ENCODE data around the gene F2RL1.
"Not testable (repeated sequence)": the region's sequence is repeated elsewhere in the genome, so short reads cannot be mapped to it uniquely, and the experiment has no call there.

F2RL1 gene

DNA sequence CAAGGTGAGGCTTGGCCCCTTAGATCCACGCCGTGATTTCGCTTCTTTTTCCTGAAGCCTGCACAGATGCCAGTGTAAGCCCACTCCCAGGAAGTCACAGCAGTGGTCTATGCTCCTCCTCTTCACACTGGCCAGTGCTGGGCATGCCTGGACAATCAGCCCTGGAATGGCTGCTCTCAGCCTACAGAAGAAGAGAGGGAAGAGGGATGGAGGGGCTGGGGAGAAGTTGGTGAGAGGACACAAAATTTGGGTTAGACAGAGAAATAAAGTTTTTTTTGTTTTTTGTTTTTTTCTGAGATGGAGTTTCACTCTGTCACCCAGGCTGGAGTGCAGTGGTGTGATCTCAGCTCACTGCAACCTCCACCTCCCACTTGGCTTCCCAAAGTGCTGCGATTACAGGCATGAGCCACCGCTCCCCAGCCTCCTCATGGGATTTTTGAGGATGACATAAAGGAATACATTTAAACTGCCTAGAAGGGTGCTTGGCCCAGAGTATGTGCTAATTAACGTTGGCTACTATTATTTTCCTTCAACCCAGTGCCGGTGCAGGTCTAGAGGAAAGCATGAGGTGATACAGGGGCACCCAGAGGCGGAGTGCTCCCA lies 31.8 kb downstream of the F2RL1 start:
- no peak for DNase-seq (ENCODE audit: low read depth in 2 of 2)

DNA sequence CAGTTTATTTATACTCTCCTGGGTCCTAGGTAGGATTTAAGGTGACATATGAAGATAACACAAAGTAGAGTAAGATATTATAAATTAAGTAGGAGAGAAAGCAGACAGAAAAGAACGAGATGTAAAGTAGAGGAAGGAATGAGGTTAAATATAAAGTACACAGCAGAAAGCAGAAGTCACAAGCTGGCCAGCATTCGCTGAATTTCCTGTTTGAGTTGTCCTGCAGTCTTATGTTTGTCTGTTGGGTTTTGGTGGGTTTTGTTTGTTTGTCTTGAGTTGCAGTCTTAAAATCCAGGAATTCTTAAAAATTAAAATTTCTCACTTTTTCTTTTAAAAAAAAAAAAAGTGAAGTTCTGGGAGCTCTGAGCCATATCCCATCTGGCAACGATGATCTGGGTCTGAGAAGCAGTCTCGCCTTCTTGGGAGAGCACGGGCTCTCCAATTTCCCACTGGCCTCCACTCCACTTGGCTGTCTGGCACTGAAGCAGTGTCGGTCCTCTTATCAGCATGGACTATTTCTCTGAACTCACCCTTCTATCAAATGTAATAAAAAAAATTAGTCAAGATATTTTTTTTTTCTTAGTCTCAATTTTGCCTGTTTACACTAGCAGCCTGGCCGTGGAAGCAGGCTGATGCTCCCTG lies 33.0 kb downstream of the F2RL1 start:
- no peak for DNase-seq (ENCODE audit: low read depth in 2 of 2)

DNA sequence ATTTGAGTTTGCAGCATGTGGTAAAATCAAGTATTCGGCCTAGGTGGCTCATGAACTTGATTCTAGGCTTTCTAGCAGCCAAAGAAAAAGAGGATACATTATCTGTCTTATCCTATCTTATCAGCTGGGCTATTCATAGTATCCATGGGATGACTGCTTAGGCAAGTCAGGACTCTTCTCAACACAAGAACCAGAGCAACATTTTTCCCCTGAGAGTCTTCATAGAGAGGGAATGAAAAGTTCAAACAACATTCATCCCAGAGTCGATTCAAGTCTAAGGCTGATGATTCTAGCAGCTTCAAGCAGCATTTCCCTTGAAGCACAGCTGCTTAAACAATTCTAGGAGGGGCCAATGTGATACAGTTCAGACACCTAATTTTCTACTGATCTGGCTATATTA lies 33.9 kb downstream of the F2RL1 start:
- DNase-seq (ENCODE audit: low read depth in 2 of 2), result no peak

DNA sequence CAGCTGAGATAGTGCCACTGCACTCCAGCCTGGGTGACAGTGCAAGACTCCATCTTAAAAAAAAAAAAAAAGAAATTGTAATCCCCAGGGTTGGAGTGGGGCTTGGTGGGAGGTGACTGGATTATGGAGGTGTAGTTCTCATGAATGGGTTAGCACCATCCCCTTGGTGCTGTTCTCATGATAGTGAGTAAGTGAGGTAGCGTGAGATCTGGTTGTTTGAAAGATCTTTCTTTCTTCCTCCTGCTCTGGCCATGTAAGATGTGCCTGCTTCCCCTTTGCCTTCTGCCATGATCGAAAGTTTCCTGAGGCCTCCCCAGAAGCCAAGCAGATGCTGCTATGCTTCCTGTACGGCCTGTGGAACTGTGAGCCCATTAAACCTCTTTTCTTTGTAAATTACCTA lies 34.9 kb downstream of the F2RL1 start:
- not testable (repeated sequence) for DNase-seq (ENCODE audit: low read depth in 2 of 2)

DNA sequence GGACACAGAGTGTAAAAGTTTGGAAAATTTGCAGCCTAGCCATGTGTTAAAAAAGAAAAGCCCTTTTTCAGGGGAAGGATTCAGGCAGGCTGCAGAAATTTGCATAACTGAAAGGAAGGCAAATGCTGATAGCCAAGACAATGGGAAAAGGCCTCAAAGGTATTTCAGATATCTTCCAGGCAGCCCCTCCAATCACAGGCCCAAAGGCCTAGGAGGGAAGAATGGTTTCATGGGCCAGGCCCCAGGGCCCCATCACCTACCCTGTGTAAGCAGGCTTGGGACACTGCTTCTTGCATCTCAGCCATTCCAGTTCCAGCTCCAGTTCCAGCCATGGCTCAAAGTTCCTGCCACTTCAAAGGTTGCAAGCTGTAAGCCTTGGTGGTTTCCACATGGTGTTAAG lies 35.8 kb downstream of the F2RL1 start:
- no peak for DNase-seq (ENCODE audit: low read depth in 2 of 2)

DNA sequence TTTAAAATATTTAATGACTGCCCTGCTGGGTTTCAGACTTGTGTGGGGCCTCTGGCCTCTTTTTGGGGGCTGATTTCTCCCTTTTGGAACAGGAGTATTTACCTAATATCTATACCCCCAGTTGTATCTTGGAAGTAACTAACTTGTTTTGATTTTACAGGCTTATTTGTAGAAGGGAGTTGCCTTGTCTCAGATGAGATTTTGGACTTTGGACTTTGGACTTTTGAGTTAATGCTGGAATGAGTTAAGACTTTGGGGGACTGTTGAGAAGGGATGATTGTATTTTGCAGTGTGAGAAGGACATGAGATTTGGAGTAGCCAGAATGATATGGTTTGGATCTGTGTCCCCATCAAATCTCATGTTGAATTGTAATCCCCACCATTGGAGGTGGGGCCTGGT lies 36.7 kb downstream of the F2RL1 start:
- not testable (repeated sequence) for DNase-seq (ENCODE audit: low read depth in 2 of 2)

DNA sequence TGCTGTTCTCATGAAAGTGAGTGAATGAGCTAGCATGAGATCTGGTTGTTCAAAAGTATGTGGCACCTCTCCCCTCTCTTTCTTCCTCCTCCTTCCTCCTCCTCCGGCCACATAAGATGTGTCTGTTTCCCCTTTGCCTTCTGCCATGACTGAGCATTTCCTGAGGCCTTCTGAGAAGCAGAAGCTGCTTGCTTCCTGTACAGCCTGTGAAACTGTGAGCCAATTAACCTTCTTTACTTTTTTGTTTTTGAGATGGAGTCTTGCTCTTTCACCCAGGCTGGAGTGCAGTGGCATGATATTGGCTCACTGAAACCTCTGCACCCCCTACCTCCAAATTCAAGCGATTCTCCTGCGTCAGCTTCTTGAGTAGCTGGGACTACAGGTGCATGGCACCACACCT lies 37.1 kb downstream of the F2RL1 start:
- DNase-seq (ENCODE audit: low read depth in 2 of 2), result no peak

DNA sequence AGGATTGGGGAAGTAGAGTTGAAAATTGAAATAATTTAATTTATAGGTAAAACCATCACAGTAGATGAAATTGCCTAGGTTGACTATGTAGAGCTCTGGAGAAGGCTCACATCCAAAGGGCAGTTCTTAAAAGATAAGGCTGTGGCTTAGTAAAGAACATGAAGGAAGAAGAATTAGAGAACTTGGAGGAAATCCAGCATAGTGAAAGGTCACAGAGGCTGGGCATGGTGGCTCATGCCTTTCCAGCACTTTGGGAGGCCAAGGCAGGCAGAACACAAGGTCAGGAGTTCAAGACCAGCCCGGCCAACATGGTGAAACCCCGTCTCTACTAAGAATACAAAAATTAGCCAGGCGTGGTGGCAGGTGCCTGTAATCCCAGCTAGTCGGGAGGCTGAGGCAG lies 38.0 kb downstream of the F2RL1 start:
- DNase-seq (ENCODE audit: low read depth in 2 of 2), result not testable (repeated sequence)

DNA sequence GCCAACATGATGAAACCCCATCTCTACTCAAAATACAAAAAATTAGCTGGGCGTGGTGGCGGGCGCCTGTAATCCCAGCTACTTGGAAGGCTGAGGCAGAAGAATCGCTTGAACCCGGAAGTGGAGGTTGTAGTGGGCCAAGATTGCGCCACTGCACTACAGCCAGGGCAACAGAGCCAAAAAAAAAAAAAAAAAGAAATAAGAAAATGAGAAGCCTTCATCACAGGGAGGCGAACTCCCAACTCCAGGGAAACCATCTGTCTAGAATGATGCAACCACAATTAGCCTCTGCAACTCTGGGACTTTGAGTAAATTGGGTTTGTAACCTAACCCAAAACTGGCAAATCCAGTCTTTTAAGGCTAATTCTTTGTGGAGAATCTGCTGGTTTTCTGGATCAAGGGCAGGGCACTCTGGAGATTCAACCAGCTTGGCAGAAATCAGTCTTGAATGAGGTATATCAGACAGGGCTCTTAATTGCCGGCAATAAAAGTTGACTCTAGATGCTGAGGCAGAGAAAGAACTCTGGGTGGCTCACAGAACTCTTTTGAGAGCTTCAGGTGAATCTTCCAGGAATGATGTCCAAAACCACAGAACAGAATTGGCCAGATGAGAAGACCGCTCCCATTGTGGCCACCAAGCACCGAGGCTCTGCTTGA lies 40.9 kb downstream of the F2RL1 start:
- no peak for DNase-seq (ENCODE audit: low read depth in 2 of 2)

DNA sequence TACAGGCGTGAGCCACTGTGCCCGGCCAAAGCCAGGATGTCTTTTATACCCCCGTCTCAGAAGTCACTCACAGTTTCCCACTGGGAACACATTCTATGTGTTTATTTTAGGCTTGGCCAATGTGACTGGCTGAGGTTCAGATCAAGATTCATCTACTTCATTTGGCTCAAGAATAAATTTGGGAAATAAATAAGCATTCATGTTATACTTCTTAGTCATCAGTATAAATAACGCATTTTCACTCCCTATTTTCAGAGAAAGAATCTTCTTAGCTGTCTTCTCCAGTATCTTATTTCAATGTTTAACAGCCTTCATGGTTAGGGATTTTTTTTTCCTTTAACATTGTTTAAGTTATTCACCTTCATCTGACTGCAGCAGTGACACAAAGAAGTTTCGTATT lies 42.8 kb downstream of the F2RL1 start:
- no peak for DNase-seq (ENCODE audit: low read depth in 2 of 2)

DNA sequence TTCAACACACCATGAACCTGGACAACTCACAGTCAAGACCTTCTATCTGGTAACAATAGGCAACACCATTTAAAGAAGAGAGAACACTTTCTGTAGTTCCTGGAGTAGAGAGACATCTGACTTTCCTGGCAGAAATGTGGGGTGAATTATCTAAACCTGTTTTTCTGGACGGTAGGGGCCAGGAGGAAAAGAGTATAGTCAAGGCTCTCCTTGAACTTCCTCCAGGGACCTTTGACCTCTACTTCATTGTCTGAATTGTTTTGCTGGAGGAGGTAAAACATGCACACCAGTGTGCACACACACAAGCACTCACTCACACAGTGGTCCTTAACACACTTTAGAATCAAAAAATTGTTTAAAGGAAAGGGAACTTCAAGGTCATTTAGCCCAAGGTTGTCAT lies 44.2 kb downstream of the F2RL1 start:
- DNase-seq (ENCODE audit: low read depth in 2 of 2), result no peak

DNA sequence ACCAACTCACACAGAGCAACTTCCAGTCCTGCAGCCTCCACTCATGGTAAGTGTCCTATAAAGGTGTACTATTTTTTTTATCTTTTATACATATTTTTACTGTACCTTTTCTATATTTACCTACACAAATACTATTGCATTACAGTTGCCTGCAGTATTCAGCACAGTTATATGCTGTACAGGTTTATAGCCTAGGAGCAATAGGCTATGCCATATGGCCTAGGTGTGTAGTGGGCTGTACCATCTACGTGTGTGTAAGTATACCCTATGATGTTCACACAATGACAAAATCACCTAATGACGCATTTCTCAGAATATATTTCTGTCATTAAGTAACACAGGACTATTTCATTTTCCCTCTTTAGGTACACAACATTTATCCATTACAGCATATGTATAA lies 47.7 kb downstream of the F2RL1 start:
- no peak for DNase-seq (ENCODE audit: low read depth in 2 of 2)

DNA sequence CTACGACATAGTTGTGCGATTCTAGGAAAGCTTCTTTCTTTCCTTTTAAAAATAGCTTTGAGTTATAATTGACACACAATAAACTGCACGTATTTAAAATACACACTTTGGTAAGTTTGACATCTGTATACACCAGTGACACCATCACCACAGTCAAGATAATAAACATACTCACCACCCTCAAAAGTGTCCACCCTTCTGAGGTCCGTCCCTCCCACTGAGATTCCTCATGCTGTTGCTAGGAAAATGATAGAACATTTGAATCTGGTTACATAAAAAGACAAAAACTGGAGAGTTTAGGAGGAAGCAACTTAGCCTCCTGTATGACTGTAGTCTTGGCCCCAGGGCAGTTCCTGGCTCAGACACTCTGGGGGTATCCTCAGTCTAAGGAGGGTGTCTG lies 48.2 kb downstream of the F2RL1 start:
- DNase-seq (ENCODE audit: low read depth in 2 of 2), result no peak

DNA sequence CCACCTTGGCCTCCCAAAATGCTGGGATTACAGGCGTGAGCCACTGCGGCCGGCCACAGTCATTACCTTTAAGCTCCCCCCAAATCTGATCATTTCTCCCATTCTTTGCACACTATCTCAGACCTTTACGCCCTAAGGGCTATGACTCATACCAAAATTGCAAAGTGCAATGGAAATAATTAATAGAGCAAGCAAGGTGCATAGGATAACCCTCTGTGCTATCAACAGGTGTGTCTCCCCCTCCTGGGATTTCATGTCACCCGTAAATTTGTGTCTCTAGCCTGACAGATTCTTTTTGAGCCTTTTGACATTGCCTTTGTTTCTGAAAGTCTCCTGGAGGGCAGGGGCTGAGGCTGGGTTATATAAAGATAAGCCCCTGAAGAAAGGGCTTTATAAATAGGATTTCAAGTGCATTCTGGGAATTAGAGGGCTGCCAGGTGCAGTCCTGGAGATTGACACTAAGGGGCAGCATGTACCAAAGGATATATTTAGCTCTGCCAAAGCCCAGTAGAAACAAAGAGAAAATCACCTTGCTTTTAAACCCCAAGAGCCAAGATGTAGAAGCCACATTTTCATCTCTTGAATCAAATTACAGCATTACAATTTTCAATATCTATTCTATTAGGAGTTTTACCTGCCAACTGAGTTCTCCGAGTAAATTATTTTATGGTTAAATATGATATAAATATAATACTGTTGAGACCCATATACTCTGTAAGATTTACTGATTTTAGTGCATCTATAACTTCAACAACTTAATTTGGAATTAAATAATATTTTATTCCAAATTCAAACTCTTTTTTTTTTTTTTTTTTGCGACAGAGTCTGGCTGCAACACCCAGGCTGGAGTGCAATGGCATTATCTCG lies 49.2 kb downstream of the F2RL1 start:
- DNase-seq (ENCODE audit: low read depth in 2 of 2), result peak; percentile 22 to 27

DNA sequence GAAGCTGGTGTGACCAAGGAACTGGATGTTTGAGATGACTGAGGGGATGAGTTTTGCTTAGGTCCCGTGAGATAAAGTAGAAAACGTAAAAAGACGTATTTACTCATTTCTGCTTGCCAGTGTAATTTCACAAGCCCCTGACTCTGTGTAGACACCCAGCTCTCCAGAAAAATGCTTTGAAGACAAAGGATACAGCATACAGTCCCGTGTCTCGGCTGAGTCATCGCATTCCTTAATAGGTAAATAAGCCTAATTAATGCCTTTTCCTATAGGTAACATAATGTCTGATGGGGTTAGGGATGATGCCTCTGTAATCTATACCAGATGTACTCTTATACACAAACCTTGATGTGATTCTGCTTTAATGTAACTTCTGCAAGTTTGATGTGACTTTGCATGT lies 51.2 kb downstream of the F2RL1 start:
- no peak for DNase-seq (ENCODE audit: low read depth in 2 of 2)

DNA sequence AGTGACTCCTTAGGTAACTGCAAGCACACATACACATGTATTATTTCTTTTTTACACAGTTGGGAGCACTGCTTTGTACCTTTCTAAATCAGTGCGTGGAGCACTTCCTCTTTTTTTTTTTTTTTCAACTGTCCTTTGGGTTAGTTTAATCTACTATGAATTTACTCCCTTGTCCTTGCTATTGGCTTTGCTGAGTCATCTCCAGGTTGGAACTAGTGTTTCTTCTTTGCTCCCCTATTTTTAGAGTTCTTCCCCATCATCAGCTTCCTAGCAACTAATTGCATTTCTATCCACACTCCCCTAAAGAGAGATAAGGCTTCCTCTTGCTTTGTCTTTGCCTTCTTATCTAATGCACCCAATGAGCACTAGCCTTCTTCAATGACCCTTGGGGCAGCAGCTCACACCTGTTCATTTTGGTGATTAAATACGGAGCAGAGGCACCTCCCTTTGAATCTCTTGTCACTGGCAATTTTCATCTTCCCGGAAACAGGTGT lies 55.3 kb downstream of the F2RL1 start:
- DNase-seq (ENCODE audit: low read depth in 2 of 2), result no peak

All from stimulated activated CD4-positive, alpha-beta T cell treated with anti-CD3 and anti-CD28 coated beads, Interleukin-1b, Interleukin-23, amount 100 ng/mL, for 1 hour (primary cell).